HG03103 (cell line): ENCODE results near the gene NAT8.
"Not testable (repeated sequence)": the region's sequence is repeated elsewhere in the genome, so short reads cannot be mapped to it uniquely, and the experiment has no call there.

ENCODE experiments used
- ATAC-seq: cut with Tn5 transposase; IDR thresholded peaks from one replicate; pipeline ENCODE4 v1.9.1; 2021; ENCODE audit warnings: low read depth; ENCODE audit not compliant: unreplicated experiment

NAT8 gene

DNA sequence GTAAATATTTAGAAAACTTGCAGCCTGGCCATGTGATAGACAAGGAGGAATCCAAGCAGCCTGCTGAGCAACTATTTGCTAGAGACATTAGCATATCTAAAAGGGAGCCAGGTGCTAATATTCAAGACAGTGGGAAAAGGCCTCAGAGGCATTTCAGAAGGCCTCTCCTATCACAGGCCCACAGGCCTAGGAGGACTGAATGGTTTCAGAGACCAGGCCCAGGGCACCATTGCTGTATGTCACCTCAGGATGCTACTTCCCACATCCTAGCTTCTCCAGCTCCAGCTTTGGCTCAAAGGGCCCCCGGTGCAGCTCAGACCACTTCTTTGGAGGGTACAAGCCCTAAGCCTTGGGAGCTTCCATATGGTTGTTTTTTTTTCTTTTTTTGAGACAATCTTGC lies 3.8 kb downstream of the NAT8 start:
- no peak for ATAC-seq

DNA sequence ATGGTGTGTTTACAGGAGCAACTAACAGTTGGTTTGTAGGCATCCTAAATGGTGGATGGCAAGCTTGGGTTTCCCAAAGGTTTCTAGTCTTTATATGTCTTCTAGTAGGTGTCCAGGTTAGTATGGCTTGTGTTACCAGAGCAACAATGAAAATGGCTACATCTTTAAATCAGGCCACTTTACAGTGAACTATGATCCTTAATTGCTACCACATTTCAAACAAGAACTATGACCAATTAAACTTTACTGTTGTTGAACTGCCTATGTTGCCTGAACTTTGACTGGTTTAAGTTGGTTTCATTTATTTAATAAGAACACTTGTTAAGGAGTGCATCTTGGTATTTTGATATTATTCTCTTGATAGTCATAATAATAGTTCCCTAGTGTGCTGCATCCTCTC lies 5.2 kb downstream of the NAT8 start:
- not testable (repeated sequence) for ATAC-seq

- ATAC-seq, result not testable (repeated sequence)
Observed at GRCh38 chr2:73630662-73631266, 11.5 kb downstream of the NAT8 start.

DNA sequence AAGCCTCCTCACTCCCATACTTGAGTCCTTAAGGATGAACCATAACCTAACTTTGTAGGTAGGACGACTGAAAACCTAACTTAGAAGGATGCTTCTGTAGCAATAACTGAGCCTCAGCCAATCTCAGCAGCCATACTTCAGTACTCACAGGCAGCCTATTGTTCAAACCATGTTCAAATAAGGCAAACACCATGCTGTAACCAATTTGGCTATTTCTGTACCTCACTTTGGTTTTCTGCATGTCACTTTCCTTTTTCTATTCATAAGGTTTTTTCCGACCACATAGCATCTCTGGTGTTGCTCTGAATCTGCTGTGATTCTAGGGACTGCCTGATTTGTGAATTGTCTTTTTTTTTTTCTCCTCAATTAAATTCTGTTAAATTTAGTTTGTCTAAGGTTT lies 13.7 kb downstream of the NAT8 start:
- not testable (repeated sequence) for ATAC-seq

- ATAC-seq, result not testable (repeated sequence)
Observed at GRCh38 chr2:73626237-73626636, 16.0 kb downstream of the NAT8 start.

- ATAC-seq, result not testable (repeated sequence)
Observed at GRCh38 chr2:73624625-73625024, 17.6 kb downstream of the NAT8 start.

DNA sequence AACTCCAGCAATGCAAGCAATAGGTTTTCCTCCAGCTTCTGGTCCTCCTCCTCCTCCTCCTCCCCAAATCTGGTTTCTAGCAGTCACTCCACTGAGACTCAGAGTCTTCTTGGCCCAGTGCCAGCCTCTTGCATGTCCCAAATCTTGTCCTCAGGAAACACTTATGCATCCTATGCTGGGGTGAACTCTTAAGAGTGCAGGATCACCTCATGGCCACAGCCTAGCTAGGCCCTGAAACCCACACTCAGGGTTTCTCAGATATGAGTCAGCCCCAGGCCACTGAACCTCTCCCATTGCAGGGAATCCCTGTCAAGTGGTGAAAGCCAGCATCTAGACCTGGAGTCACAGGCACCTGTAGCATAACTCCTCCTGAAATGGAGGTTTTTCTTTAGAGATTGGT lies 18.2 kb downstream of the NAT8 start:
- ATAC-seq, result not testable (repeated sequence)

- not testable (repeated sequence) for ATAC-seq
Observed at GRCh38 chr2:73619925-73620324, 22.3 kb downstream of the NAT8 start.

- ATAC-seq, result no peak
Observed at GRCh38 chr2:73614997-73615396, 27.2 kb downstream of the NAT8 start.

- ATAC-seq, result no peak
Observed at GRCh38 chr2:73614105-73614504, 28.1 kb downstream of the NAT8 start.

DNA sequence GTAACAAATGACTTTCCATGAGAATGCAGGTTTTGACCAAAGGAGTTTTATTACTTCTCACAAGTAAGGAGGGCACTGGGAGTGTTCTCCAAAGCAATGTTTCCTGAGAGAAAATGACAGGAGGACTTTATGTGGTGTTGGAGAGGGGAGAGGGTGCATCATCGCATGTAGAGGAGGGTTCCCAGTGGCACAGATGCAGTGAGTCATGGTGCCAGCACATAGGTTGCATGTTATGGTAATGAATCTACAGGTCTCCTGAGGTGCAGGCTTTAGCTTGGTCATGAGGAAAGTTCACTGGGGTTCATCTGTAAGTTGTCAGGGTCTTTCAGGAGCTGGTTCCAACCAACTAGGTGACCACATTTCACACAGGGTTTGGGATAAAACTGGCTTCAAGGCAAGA lies 30.4 kb downstream of the NAT8 start:
- ATAC-seq, result no peak

DNA sequence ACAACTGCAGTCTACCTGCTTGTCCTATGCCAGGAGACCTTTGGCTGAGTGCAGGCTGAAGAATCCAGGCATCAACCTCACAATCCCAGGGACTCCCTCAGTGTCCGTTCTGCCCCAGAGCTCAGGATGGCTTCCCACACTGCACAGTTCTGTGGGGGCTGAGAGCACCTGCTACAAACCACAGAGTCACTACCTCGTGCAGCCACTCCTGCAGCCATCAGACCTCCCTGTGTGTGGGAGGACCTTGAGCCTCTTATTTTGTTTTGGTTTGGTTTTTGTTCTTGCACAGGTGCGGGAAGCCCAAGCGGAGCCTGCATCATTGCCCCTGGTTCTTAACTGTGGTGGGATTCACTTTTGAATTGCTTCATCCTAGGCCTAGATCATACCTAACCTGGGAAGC lies 31.0 kb downstream of the NAT8 start:
- no peak for ATAC-seq

DNA sequence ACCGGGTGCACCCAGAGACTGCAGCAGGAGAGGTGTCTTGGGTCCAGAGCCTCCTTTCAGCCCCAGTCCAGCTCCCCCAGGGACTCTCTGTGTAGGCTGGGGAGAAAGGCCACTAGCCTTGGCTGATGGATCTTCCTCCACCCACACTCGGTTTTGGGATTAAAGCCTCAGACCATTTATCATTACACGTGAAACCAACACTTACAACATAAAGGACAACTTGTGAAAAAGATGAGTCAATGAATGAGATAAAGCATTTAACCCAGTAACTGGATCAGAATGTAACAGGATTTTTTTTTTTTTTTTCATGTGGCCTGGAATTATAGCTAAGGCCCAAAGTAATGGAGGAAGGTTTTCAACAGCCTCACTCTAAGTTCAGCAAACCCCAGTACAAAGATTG lies 32.1 kb downstream of the NAT8 start:
- no peak for ATAC-seq

DNA sequence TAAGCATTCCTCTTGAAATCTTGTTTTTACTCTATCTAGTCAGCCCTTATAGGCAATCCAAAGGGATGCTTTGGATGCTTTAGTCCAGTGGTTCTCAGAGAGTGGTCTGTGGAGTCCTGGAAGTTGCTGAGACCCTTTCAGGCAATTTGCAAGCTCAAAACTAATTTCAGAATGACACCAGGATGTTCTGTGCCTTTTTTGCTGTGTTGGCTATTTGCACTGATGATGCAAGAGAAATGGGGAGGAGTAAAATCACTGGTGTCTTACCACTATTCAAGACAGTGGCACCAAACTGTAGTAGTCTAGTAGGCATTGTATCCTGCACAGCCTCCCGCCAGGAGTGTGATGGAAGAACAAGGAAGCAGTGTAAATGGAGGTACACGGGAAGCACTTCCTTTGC lies 37.6 kb downstream of the NAT8 start:
- not testable (repeated sequence) for ATAC-seq

DNA sequence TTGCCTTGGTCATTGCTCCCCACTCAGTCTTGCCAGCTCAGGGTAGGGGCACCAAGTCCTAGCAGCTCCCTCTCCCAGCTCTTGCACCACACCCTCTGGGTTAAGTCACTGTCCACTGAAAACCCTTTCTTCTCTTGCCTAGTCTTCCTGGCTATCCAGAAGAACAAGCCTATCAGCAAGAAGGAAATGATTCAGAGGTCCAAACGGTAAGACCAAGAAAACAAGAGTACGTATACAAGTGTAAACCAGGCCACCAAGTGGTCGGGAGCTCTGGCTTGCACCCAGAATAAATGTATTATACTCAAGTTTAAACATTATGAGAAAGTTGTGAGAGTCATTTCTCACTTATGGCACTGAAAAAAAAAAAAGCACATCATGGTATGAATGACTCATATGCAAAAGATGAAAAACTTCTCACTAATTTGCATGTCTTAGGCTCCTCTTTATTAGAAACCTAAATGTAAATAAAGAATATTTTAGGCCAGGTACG lies 39.1 kb downstream of the NAT8 start:
- not testable (repeated sequence) for ATAC-seq

DNA sequence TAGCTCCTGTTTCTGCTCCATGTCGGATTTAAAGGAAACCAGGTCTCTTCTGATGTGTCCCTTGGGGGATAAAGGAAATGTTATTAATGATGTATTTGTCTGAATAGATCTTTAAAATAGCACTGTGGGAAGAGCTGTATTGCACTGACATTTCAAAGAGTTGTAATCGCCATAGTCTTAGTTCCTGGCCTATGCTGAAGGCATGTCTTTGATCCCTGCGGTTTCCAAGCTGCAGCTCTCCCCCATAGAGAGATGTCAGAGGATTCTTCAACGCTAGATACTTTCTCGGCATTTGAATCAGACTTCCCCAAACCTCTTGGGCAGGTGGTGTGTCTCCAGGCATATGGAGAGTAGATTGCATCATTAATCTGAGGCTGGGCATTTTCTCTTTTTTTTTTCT lies 40.4 kb downstream of the NAT8 start:
- no peak for ATAC-seq

DNA sequence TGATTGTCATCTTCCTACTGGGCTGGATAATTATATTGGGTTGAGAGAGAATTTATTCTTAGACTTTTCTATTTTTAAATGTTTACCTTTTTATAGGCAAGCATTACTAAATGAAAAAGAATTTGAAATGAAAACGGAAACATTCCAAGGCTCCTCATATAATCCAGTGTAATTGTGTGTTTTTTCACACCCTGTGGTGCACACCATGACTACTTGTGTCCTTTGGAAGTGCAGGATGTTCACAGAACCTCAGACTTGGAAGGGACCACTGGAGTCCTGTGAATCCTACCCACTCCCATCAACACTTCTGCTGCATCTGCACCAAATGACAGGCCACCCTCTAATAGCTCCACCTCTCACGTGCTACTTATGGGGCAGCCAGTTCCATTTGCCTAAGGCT lies 48.0 kb downstream of the NAT8 start:
- ATAC-seq, result no peak

GRCh38 chr2:73593680-73594079 lies 48.5 kb downstream of the NAT8 start:
- no peak for ATAC-seq
